HG03558 (cell line): ENCODE results near the gene DNHD1.
A peak's percentile ranks its signal among the peaks of the same experiment; 100 is the strongest.

Source experiments
- ATAC-seq: cut with Tn5 transposase; IDR thresholded peaks from one replicate; pipeline ENCODE4 v1.9.1; 2021; ENCODE audit warnings: moderate number of reproducible peaks; ENCODE audit not compliant: unreplicated experiment; ENCODE audit errors: extremely low read depth

Gene DNHD1

DNA sequence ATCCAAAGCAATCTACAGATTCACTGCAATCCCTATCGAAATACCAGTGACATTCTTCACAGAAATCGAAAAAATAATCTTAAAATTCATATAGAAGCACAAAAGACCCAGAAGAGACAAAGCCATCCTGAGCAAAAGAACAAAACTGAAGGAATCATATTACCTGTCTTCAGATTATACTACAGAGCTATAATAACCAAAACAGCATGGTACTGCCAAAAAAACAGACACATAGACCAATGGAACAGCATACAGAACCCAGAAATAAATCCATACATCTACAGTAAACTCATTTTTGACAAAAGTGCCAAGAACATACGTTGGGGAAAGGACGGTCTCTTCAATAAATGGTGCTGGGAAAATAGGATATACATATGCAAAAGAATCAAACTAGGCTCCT is 87.4 kb downstream of the DNHD1 start:
- ATAC-seq: no peak

DNA sequence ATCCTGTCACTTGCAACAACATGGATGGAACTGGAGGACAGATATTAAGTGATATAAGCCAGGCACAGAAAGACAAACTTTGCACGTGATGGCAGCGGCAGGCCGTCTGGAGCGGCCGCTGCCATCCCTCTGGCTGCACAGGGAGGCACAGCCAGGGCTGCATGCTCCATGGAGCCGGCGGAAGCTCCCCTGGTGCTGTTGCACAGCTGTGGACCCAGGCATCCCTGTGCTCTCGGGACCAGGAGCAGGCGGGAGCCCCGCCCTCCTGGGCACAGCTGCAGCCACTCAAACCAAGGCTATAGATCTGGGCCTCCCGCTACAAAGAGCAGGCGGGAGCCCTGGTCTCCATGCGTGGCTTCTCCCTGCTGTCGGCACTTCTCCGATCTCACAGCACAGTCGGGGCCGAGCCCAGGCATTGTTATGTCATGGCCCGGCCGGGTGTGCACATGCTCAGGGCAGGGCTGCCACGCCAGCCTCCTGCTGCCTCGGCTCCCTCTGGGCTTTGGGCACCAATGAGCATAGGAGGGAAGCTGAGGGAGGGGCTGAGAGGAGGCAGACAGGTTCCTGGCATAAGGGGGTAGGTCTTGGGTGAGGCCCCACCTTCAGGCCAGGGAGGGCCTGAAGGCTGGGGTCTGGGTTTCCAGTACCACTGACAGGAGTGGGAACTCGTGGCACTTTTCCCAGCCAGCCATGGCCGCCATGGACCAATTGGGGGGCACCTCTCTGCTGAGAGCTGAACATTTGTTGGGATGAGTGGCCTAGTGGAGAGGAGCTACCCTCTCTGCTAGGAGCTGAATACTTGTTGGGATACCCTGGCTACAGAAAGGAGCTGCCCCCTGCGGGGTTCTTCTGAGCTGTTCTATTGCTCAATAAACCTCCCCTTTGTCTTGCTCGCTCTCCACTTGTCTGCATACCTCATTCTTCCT is 89.6 kb downstream of the DNHD1 start:
- ATAC-seq: no peak

DNA sequence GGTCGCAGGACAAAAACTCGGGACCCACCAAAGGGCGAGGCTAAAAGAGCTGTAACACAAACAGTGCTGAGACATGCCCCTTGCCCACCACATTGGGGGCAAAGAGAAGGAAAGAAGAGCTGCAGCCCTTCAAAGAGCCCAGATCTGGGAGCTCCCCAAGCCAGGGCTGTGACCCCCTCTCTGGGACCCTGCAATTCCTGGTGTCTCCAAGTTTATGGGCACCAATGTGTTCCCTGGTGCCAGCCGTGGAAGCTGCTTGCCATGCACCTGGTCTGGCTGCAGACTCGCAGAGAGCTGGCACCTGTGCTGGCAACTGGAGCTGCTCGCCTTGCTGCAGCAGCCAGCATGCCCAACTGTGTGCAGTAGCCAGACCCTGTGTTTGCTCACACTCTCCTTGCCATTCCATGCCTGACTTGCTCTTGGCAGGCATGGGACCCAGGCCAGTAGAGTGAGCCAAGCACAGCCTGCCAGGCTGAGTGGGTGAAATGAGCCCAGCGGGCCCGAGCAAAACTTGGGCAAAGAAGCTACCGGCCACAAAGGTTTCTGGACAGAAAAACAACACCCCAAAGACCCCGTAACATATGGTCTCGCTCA is 90.4 kb downstream of the DNHD1 start:
- no peak for ATAC-seq

DNA sequence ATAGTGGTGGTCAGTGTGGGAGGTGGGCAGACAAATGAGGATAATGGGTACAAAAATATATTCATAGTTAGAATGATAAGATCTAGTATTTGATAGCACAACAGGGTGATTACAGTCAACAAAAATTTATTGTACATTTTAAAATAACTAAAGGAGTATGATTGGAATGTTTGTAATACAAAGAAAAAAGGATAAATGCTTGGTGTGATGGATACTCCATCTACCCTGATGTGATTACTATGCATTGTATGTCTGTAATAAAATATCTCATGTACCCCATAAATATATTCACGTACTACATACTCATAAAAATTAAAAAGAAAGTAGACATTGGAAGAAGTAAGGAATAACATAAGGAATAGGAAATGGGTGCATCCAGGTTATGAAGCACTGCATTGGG is 90.9 kb downstream of the DNHD1 start:
- no peak for ATAC-seq

- ATAC-seq: no peak
Measured at GRCh38 chr11:6594142-6594768, 97.2 kb downstream of the DNHD1 start.

DNA sequence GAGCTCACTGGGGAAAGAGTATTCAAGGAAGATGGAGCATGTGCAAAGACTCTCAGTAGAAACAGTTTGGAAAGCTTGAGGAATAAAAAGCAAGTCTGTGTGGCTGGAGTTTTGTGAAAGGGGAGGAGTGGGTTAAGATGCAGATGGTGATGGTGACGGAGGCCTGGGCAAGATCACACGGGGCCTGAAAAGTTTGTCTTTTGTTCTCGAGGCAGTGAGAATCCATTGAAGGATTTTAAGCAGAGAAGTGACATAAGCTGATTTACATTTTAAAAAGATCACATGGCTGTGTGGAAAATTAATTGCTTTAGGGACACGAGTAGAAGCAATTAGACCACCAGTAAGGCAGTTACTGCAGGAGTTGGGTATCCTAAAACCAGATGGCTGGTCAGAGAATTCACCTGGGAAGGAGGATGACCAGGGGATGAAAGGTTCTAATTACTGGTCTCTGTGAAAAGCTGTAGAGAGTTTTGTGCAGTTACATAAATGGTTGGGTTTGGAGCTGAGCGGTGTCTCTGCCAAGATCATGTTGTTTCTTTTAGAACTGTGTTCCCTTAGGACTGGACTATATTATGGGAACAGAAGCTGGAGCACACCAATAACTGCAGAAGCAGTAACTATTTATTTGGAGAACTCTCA is 99.3 kb downstream of the DNHD1 start:
- ATAC-seq: no peak

- ATAC-seq: no peak
Measured at GRCh38 chr11:6598555-6598954, 101.5 kb downstream of the DNHD1 start.

DNA sequence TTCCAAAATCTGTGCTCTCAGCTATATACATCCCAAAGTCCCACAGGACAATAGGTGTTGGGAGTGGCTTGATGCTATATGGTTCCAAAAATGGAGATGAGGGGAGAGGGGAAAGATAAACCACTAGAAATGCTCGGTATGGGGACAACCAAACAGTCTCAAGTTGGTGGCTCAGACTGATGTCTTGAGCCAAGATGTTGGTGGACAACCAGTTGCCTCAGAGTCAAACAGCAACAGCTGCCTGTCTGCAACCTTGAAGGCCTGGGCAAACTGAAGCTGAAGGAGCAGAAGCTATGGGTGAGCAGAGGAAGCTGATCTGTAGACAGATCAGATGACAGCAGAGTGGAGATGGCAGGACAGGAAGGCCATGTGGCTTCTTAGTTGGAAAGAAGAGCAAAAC is 102.4 kb downstream of the DNHD1 start:
- ATAC-seq: no peak

GRCh38 chr11:6599881-6600390 is 102.9 kb downstream of the DNHD1 start:
- no peak for ATAC-seq

DNA sequence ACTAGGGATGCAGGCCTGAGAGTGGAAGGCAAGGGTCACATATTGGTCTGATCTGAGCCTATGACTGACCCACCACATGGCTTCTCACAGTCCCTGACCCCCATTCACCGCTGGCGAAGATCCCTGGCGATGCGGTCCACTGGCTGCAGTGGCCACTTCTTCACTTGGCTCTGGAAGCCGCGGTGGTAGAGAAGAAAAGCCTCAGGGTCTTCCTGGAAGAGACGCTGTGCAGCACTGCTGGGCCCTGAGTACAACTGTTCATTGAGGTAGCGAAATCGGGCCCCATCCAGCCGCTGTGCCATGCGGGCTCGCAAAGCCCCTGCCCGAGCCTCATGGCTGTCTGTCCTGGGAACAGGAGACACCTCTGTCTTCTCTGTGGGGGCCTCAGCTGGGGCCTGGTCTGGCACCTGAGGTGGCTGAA is 104.0 kb downstream of the DNHD1 start:
- no peak for ATAC-seq

DNA sequence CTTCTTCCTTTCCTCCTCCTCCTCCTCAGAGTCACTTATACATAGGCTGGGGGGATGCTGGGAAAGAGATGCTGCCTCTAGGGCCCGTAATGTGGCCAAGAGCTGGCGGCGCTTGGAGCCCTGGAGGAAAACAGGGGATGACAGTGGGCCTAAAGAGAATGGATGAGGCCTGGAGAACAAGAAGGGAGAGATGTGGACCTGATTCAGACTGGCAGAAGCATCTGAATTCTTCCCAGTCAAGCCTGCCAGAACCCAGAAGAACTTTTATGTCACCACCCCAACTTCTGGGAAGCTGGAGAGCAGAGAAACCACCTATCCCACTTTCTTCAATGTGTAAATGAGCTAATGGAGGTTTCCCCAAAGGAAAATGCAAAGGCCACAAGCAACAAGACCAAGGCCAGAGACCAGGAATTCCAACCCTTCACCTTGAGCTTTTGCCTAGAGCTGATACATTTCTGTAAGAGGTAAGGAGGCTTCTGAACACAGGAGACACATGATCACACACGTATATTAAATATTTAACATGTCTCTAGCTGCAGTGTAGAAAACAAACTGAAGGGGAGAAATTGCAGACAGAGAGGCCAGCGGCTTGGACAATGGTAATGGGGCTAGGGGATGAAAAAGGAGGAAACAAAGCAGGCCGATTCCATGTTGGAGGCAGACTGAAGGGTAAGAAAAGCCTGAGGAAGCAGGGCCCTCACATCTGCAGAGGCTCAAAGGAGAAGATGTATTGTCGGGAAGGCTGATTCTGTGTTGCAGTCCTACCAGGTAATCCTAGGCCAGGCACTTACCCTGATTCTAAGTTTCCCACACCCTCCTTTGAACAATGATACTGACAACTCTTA is 105.2 kb downstream of the DNHD1 start:
- no peak for ATAC-seq

- peak; percentile 49 for ATAC-seq
Measured at GRCh38 chr11:6603287-6604080, 106.4 kb downstream of the DNHD1 start, which contains the start of the genes ILK and RRP8. Gene ILK (plus strand): TSS chr11:6603774. CDS start chr11:6604272, 498 bp downstream. Gene RRP8 (minus strand): TSS chr11:6603616. CDS start chr11:6603502, 114 bp downstream.

- ATAC-seq: peak; percentile 21
Measured at GRCh38 chr11:6604081-6604626, 107.1 kb downstream of the DNHD1 start.

DNA sequence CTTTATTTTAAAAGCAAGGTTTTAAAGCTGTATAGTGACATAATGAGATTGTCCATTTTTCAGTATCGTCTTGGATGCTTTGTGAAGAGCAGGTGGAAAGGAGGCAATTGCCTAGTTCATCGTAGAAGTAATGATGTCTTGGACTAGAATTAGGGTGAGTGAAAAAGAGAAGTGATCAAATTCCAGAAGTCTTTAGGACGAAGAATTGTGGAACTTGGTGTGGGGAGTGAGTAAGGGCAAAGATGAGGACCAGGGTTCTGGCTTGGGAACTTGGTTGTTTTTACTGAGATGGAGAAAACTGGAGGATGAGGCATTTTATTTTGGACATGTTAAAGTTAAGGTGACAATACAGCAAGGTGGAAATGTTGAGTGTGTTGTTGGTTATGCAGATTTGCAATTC is 107.7 kb downstream of the DNHD1 start:
- no peak for ATAC-seq

DNA sequence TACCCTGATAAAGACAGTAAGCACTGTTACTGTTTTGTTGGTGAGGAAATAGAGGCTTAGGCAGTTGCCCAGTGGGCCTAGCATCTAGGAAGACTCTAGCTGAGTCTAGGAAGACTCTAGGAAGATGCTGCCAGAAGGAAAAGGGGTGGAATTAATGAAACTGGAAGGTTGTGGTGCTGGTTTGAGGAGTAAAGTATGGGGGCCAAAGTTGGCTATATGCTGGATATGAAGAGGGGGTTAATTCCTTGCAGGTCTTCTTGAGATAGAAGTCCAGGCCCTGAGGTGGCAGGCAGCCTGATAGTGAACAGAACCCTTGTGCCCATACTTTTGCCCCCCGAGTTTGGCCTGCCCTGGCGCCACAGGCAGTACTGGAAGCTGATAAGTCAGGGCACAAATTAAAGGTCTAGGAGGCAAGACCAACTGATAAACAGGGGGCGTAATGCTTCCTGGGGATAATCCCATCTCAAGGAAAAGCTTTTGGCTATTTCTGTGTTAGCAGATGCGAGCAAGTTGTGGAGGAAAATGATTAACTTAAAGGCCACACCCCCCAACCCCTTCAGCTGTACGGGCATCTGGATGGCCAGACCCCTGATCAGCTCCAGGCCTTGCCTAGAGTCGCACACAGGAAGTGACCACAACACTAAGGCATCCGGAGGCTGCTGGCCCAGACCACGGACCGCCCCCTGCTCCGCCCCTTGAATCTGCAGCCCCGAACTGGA is 109.5 kb downstream of the DNHD1 start:
- peak; percentile 34 for ATAC-seq

DNA sequence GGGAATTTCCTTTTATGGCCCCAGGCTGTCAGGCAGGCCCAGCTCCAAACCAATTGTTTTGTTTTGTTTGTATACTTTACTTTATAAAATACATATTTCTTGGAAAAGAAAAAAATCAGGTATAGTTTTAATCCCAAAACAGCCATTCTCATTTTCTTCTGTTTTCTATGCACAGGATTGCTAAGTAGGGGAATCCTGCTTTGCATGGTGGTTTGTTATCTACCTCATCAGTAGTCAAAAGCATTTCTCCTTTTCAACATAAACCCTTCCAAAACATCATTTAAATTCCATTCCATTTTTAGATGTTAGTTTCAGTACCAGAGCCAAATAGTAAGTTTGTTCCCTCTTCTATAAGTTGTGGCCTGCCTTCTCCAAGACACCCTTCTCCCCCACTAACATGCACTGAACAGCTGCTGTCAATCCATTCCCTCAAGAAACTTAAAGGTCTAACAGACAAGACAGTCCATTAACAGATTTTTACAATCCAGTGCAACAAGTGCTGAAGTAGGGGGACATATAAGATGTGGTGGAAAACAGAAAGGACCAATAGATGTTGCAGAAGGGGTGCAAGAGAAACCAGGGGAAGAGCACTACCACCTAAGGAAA is 110.2 kb downstream of the DNHD1 start:
- no peak for ATAC-seq

- no peak for ATAC-seq
Measured at GRCh38 chr11:6608011-6608410, 110.9 kb downstream of the DNHD1 start.
